Sigmoid colon (tissue), 7 donors: Measurements from ENCODE around the gene CDT1. TPM values are rescaled to one million over a fixed set of nuclear protein-coding genes. Genes with fewer than 3 reads are reported as not detected.

ENCODE experiments used
- DNase-seq: peaks from one replicate; pipeline ENCODE4 v3.0.0-alpha.2; 2019
- H3K27ac ChIP-seq, 4 donors: fragments of 200-600 bp; sonication (generic); one replicate each; pipeline ENCODE4 v1.5.1; 2016 to 2019; ENCODE audit warnings: mild to moderate bottlenecking in 1 of 4
- H3K27me3 ChIP-seq, 3 donors: fragments of 200-600 bp; sonication (generic); one replicate each; pipeline ENCODE4 v1.5.1; 2019; ENCODE audit warnings: mild to moderate bottlenecking in 1 of 3
- H3K36me3 ChIP-seq, 4 donors: fragments of 200-600 bp; sonication (generic); one replicate each; pipeline ENCODE4 v1.5.1; 2016 to 2019
- H3K4me1 ChIP-seq, 4 donors: fragments of 200-600 bp; sonication (generic); one replicate each; pipeline ENCODE4 v1.5.1; 2017 to 2019
- H3K4me3 ChIP-seq, 4 donors: fragments of 200-600 bp; sonication (generic); one replicate each; pipeline ENCODE4 v1.5.1; 2017 to 2019; ENCODE audit warnings: mild to moderate bottlenecking in 2 of 4, moderate library complexity in 1 of 4
- H3K9me3 ChIP-seq, 4 donors: fragments of 200-600 bp in 3 of 4; sonication (generic) in 3 of 4; one replicate each; pipeline versions ENCODE4 v1.5.1 to v1.6.1; 2013 to 2019
- EP300 ChIP-seq, 4 donors: sonication (generic); formaldehyde crosslinking; IDR thresholded peaks; one replicate each; pipeline ENCODE4 v1.6.1; 2017; ENCODE audit warnings: antibody characterized with exemption in 4 of 4
- POLR2A ChIP-seq, 2 donors: fragments of 450-650 bp; IDR thresholded peaks; one replicate each; pipeline ENCODE4 v1.6.1; 2016; ENCODE audit warnings: antibody characterized with exemption in 2 of 2, mild to moderate bottlenecking in 2 of 2, moderate library complexity in 2 of 2
- POLR2AphosphoS5 ChIP-seq, 4 donors: sonication (generic); formaldehyde crosslinking; IDR thresholded peaks; one replicate each; pipeline ENCODE4 v1.6.1; 2017; ENCODE audit warnings: antibody characterized with exemption in 4 of 4
- WGBS, 2 donors: extraction: QIAGEN DNeasy Blood & Tissue Kit; methylation state at CpG; one replicate each; pipeline ENCODE4 v1.1.7; 2013; 5-methylcytosine and 5-hydroxymethylcytosine counted together
- intact Hi-C: fragments of 100-400 bp; cut with DNase I; formaldehyde crosslinking; loops from one replicate; pipeline ENCODE4 v1.15.1; 2023
- polyA plus RNA-seq, 3 donors: library from polyadenylated mRNA; stranded (reverse); fragments of 200-250 nt; gene quantifications; one replicate each; pipeline ENCODE4 v1.2.3, GENCODE V29; 2013
- total RNA-seq, 4 donors: library from RNA; depleted of rRNA; stranded (reverse); fragments of >200 nt; gene quantifications; one replicate each; pipeline ENCODE4 v1.1.0, GENCODE V29; 2016
- TF ChIP-seq, protein P1 (sequence below), 4 experiments: fragments of 450-650 bp in 3 of 4; fragments of 200-600 bp in 1 of 4; IDR thresholded peaks; one replicate each; pipeline ENCODE4 v1.5.1; 2016 to 2019; ENCODE audit warnings: antibody characterized with exemption in 4 of 4, mild to moderate bottlenecking in 3 of 4, moderate library complexity in 2 of 4
- donor health status: healthy with polysubstance abuse.
- donor health status: Bipolar disorder and iron deficiency.
- donor health status: healthy.

CDT1 gene
- total and polyA plus RNA-seq, 7 donors: 0.71 to 17.4 (median 3.3) TPM; not detected in 1

DNA sequence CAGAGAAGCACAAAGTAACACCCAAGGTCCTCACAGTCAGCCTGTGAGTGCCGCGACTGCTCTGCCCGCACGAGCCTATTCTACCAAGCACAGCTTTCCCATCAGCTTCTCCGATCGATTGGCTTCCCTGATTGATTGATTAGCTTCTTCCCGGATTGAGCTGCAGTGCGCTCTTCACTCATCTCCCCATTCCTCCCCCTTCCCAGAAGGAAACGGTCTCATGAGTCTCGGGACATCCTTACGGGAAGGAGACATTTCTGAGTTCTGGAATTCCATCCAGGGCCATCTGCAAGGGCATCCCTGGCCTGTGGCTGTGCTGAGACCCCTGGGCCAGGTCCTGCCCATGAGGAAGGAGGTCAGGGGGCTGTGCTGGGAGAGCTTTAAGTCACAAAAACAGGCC is 36.6 kb upstream of the CDT1 start:
- intact Hi-C loops: no loop called here
- H3K27ac ChIP-seq: peak overlapping the region; percentile 89 to 100 (median 96)

DNA sequence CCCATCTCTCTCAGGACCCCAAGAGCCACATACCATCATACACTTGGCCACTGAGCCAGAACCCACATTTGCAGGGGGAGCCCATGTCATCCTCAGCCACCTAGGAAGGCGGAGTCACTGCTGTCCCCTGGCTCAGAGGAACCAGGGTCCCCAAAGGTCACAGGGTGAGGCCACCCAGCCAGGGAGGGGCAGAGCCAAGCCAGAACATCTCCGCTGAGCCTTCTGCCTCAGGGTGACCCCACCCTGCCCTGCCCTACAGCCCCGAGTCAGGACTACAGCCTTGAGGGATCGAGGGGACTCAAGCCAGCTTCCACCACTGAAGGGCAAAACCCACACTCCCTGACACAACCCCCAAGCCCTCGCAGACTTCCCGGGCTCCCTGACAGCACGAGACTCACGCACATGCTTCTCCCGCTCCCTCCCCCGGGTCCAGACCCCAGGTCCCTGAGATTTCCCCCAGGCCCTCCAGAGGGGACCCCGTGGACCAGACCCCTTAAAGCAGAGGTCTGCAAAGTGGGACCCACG is 36.0 kb upstream of the CDT1 start:
- Histone ChIP-seq H3K36me3 (no peaks in the 10 kb centered on the region), H3K4me3 (peak overlapping the region in 2 of 4 donors; percentile 4 to 38), H3K4me1 (peaks cover 0 to 98% (median 95%) of the 10 kb centered on the region in 4 donors), H3K9me3 (no peaks in the 10 kb centered on the region), H3K27ac (peak overlapping the region; percentile 89 to 100 (median 96)), H3K27me3 (no peaks in the 10 kb centered on the region)
- intact Hi-C loops: no loop called here
- 77 to 79% methylated on average over 12 of the region's 12 CpGs for WGBS, 2 donors
- TF ChIP-seq EP300 (IDR thresholded peaks at IDR 0.05) (no peak), POLR2AphosphoS5 (IDR thresholded peaks at IDR 0.05) (no peak), POLR2A (IDR thresholded peaks at IDR 0.05) (no peak)
- TF ChIP-seq, protein P1, sequence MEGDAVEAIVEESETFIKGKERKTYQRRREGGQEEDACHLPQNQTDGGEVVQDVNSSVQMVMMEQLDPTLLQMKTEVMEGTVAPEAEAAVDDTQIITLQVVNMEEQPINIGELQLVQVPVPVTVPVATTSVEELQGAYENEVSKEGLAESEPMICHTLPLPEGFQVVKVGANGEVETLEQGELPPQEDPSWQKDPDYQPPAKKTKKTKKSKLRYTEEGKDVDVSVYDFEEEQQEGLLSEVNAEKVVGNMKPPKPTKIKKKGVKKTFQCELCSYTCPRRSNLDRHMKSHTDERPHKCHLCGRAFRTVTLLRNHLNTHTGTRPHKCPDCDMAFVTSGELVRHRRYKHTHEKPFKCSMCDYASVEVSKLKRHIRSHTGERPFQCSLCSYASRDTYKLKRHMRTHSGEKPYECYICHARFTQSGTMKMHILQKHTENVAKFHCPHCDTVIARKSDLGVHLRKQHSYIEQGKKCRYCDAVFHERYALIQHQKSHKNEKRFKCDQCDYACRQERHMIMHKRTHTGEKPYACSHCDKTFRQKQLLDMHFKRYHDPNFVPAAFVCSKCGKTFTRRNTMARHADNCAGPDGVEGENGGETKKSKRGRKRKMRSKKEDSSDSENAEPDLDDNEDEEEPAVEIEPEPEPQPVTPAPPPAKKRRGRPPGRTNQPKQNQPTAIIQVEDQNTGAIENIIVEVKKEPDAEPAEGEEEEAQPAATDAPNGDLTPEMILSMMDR (IDR thresholded peaks at IDR 0.05): no peak
- no peak for DNase-seq

More for the DNA sequence above, 36.6 kb upstream of the CDT1 start:
- H3K4me3 ChIP-seq: no peak overlapping the region
- 85 to 92% methylated on average over 11 of the region's 11 CpGs for WGBS, 2 donors
- no peaks in the 10 kb centered on the region for H3K9me3 ChIP-seq
- no peaks in the 10 kb centered on the region for H3K27me3 ChIP-seq
- no peak for DNase-seq
- peaks cover 0 to 98% (median 95%) of the 10 kb centered on the region in 4 donors for H3K4me1 ChIP-seq
- TF ChIP-seq EP300 (IDR thresholded peaks at IDR 0.05) (peak in 1 of 4 donors; percentile 61), POLR2AphosphoS5 (IDR thresholded peaks at IDR 0.05) (peak in 1 of 4 donors; percentile 52), POLR2A (IDR thresholded peaks at IDR 0.05) (no peak)
- TF ChIP-seq, protein P1 (IDR thresholded peaks at IDR 0.05): no peak
- H3K36me3 ChIP-seq: no peaks in the 10 kb centered on the region

DNA sequence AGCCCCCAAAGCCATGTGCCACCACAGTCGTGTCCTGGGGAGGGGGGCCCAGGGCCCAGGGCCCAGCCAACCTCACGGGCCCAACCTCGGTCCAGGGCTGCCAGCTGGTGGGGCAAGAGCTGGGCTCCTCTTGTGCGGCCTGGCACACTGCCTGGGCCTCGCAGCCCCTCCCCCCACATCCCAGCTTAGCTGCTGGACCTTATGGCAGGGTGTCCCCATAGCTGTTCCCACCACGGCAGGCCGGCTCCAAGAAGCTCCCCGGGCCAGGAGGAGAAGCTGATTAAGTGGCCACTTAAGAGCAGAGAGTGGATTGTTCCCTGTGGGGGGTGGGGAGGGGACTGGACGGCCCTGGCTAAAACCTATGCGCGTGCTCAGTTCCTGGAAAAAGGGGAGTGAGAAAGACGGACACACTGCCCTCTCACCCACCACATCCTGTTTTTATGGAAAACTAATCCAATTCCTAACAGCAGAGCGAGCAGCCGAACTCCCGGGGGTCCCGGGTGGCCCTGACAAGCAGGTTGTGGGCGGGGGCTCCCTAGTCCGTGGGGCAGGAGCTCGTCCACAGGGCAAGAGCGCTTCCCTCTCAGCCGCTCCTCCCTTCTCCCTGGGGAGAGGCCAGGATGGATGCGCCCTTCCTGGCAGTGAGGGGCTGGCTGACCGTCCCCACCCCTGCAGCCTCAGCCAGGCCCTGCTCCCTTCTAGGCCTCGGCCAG is 35.4 kb upstream of the CDT1 start:
- intact Hi-C loops: no loop called here
- Histone ChIP-seq H3K4me3 (peak overlapping the region in 3 of 4 donors; percentile 4 to 38 (median 13)), H3K4me1 (peaks cover 0 to 98% (median 95%) of the 10 kb centered on the region in 4 donors), H3K27ac (peak overlapping the region; percentile 89 to 100 (median 96)), H3K9me3 (no peaks in the 10 kb centered on the region), H3K27me3 (no peaks in the 10 kb centered on the region), H3K36me3 (no peaks in the 10 kb centered on the region)
- peak; percentile 96 for DNase-seq
- TF ChIP-seq POLR2AphosphoS5 (IDR thresholded peaks at IDR 0.05) (peak; percentile 28 to 69 (median 58)), EP300 (IDR thresholded peaks at IDR 0.05) (peak in 1 of 4 donors; percentile 17)
- TF ChIP-seq, protein P1 (IDR thresholded peaks at IDR 0.05): no peak
- WGBS, 2 donors: 73 to 77% methylated on average over 24 of the region's 24 CpGs

DNA sequence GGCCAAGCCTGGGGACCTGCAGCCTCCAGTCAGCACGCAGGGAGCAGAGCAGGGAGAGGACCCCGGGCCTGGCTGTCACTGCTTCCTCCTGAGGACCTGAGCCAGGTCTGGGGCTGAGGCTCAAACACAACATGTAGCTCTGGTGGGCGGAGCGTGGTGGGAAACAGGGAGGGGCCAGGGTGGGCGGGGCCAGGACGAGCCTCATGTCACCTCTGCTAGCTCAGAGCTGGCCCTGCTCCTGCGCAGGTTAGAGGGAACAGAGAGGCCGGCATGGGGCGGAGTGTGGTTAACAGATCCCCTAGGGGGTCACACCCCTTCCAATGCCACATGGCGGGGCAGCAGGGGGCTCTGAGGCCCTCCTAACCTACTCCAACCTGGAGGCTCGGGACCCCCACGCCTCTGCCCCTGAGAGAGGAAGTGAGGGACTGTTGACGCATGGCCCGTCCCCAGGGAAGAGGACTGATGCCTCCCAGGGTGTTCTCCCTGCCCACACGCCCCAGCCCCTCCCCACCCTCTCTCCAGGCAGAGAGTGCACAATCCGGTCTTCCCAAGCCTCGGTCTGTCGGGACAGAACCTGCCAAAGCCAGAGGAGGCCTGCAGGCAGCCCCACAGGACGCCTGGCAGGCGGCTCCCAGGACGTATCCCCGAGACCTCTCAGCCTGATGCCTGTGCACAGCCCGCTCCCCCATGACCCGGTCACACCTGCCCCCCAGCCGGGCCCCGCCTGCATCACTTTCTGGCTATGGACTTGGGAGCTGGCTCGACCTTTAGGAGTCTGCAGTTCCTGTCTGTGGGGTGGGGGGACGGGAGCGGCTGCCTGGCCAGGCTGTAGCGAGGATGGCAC is 33.8 kb upstream of the CDT1 start:
- intact Hi-C loops: loop anchor here (10.0 kb wide), 1 partner anchor 915 kb away; no protein-coding TSS in a partner anchor
- Histone ChIP-seq H3K36me3 (no peaks in the 10 kb centered on the region), H3K4me3 (peak overlapping the region in 3 of 4 donors; percentile 11 to 38 (median 37)), H3K27ac (peak overlapping the region; percentile 89 to 100 (median 96)), H3K4me1 (peaks cover 0 to 100% (median 99%) of the 10 kb centered on the region in 4 donors), H3K9me3 (no peaks in the 10 kb centered on the region), H3K27me3 (no peaks in the 10 kb centered on the region)
- peak; percentile 30 to 64 (median 37) for TF ChIP-seq POLR2AphosphoS5 (IDR thresholded peaks at IDR 0.05)
- TF ChIP-seq, protein P1 (IDR thresholded peaks at IDR 0.05): no peak
- 23 to 53% methylated on average over 30 of the region's 30 CpGs for WGBS, 2 donors
- no peak for DNase-seq
